Stimulated activated naive B cell treated with anti-CD40 and anti-IgM and Interleukin-4, amounts not matched to agents 10 μg/mL and 1 μg/mL and 100 μg/mL, for 72 hours (primary cell): ENCODE results near the gene UPK1B.
"Not testable (repeated sequence)": the region's sequence is repeated elsewhere in the genome, so short reads cannot be mapped to it uniquely, and the experiment has no call there.

Experiments used
- ATAC-seq, 2 donors: fragments of 150-1000 bp; cut with Tn5 transposase; replicated peaks; 2 replicates each; pipeline ENCODE4 v1.10.0; 2021; ENCODE audit warnings: moderate library complexity in 1 of 2
- DNase-seq: peaks from one replicate; pipeline ENCODE4 v3.0.0; 2021
- H3K27ac Mint-ChIP-seq: one replicate; pipeline ENCODE4 v1.8.0; 2022; ENCODE audit warnings: mild to moderate bottlenecking, mixed read lengths
- H3K27me3 Mint-ChIP-seq, 2 donors: one replicate each; pipeline ENCODE4 v1.8.0; 2022; ENCODE audit warnings: mixed read lengths in 2 of 2
- H3K36me3 Mint-ChIP-seq, 2 donors: one replicate each; pipeline ENCODE4 v1.8.0; 2022; ENCODE audit warnings: mixed read lengths in 2 of 2, mild to moderate bottlenecking in 1 of 2
- H3K4me1 Mint-ChIP-seq, 2 donors: one replicate each; pipeline ENCODE4 v1.8.0; 2022; ENCODE audit warnings: mixed read lengths in 2 of 2, mild to moderate bottlenecking in 1 of 2
- H3K4me3 Mint-ChIP-seq, 2 donors: one replicate each; pipeline ENCODE4 v1.8.0; 2022; ENCODE audit warnings: mild to moderate bottlenecking in 2 of 2, mixed read lengths in 2 of 2, moderate library complexity in 1 of 2
- H3K9me3 Mint-ChIP-seq, 2 donors: one replicate each; pipeline ENCODE4 v1.8.0; 2022; ENCODE audit warnings: mixed read lengths in 2 of 2, mild to moderate bottlenecking in 1 of 2

UPK1B gene

GRCh38 chr3:119157971-119158370 is 15.4 kb upstream of the UPK1B start:
- Mint-ChIP-seq H3K36me3 (peaks cover 0 to 12% of the 10 kb centered on the region in 2 donors), H3K9me3 (peaks cover 13 to 28% of the 10 kb centered on the region in 2 donors), H3K27me3 (peaks cover 7 to 32% of the 10 kb centered on the region in 2 donors), H3K4me3 (no peak overlapping the region), H3K4me1 (peaks cover 2 to 6% of the 10 kb centered on the region in 2 donors), H3K27ac (no peak overlapping the region)
- DNase-seq (no peak), ATAC-seq (no peak)

DNA sequence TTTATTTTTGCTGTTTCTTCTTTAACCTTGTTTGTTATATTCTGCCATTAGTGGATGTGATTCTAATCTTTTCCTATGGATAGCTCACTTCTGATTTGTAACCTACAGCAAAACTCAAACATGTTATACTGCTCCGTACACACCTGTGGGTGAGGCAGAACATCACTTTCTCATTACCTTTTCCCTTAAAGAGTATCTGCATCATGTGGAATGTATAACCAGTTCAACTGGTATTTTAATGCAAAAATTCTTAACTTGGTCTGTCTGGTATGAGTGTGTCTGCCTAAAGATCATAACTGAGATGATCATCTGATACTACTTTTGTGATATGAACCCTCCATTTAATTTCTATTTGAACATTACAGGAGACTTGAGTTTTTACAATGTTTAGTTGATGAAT is 13.0 kb upstream of the UPK1B start:
- peaks cover 3 to 23% of the 10 kb centered on the region in 2 donors for H3K27me3 Mint-ChIP-seq
- peaks cover 2 to 6% of the 10 kb centered on the region in 2 donors for H3K4me1 Mint-ChIP-seq
- H3K9me3 Mint-ChIP-seq: peaks cover 12 to 19% of the 10 kb centered on the region in 2 donors
- no peak overlapping the region for H3K27ac Mint-ChIP-seq
- no peak for DNase-seq
- H3K4me3 Mint-ChIP-seq: no peak overlapping the region
- no peak for ATAC-seq
- peaks cover 0 to 10% of the 10 kb centered on the region in 2 donors for H3K36me3 Mint-ChIP-seq

DNA sequence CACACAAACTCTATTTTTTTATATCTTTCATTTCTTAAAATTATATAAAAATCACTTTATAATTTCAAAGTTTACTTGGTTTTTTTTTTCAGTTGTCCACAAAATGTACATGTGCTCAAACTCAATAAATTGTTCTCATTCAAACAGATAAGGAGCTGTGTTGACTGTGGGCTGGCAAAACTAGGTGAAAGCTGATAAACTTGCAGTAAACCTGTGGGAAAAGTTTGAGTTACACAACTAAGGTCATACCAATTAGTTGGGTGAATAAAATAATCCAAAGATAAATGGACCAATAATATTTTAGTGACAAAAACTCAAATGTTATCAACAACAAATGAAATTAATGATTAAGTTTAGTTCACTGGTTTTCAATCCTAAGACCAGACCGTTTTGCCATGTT is 12.6 kb upstream of the UPK1B start:
- H3K27me3 Mint-ChIP-seq: peaks cover 3 to 23% of the 10 kb centered on the region in 2 donors
- H3K27ac Mint-ChIP-seq: no peak overlapping the region
- peaks cover 12 to 19% of the 10 kb centered on the region in 2 donors for H3K9me3 Mint-ChIP-seq
- H3K4me1 Mint-ChIP-seq: peaks cover 2 to 6% of the 10 kb centered on the region in 2 donors
- ATAC-seq (no peak), DNase-seq (no peak)
- H3K4me3 Mint-ChIP-seq: no peak overlapping the region
- H3K36me3 Mint-ChIP-seq: peaks cover 0 to 13% of the 10 kb centered on the region in 2 donors

DNA sequence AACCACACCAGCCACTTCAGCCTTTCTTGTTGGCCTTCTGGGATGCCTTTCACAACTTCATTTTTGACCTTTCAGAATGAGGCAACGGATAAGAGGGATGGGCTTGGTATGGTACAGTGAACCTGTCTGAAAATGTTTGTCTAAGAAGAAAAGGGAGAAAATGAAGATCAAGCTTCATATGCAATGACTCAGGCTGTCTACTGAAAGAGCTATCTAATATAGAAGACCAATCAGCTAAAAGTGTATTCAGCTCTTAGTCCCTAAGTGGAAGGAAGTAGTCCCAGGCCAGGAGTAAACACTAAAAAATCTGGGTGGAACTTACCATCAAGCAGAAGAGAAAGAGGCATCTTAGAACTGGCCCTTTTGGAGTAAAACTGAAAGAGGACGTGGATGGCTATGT is 12.2 kb upstream of the UPK1B start:
- H3K36me3 Mint-ChIP-seq: peaks cover 0 to 13% of the 10 kb centered on the region in 2 donors
- DNase-seq: no peak
- H3K27ac Mint-ChIP-seq: no peak overlapping the region
- H3K27me3 Mint-ChIP-seq: peaks cover 3 to 23% of the 10 kb centered on the region in 2 donors
- peaks cover 2 to 6% of the 10 kb centered on the region in 2 donors for H3K4me1 Mint-ChIP-seq
- H3K9me3 Mint-ChIP-seq: peaks cover 12 to 19% of the 10 kb centered on the region in 2 donors
- H3K4me3 Mint-ChIP-seq: no peak overlapping the region
- ATAC-seq: no peak

DNA sequence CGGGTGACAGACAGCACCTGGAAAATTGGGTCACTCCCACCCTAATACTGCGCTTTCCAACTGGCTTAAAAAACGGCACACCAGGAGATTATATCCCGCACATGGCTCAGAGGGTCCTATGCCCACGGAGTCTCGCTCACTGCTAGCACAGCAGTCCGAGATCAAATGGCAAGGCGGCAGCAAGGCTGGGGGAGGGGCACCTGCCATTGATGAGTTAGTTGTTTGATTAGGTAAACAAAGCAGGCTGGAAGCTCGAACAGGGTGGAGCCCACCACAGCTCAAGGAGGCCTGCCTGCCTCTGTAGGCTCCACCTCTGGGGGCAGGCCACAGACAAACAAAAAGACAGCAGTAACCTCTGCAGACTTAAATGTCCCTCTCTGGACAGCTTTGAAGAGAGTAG is 8.7 kb upstream of the UPK1B start:
- DNase-seq, H3K9me3 Mint-ChIP-seq, H3K36me3 Mint-ChIP-seq, H3K4me1 Mint-ChIP-seq, H3K4me3 Mint-ChIP-seq, ATAC-seq, H3K27ac Mint-ChIP-seq: not testable (repeated sequence)
- peaks cover 3 to 23% of the 10 kb centered on the region in 2 donors for H3K27me3 Mint-ChIP-seq

DNA sequence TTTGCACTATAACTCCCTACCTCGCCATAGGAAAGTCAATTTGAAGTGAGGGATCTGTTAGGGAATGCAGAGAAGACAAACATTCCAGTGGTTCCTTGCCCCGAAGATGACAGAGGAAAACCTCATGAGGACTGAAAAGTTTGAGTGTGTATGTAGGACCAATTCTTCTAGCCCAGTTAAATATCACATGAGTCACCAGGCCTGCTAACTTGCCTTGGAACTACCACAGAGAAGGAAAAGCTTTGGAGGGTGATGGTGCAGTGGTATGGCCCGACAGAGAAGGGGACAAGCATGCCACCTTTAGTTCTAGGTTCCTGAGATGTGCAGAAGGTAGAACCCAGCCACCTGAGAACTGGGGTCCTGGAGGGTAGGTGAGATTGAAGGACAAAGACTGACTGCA is 2.6 kb upstream of the UPK1B start:
- no peaks in the 10 kb centered on the region for H3K4me1 Mint-ChIP-seq
- peaks cover 0 to 13% of the 10 kb centered on the region in 2 donors for H3K27me3 Mint-ChIP-seq
- no peak overlapping the region for H3K4me3 Mint-ChIP-seq
- no peaks in the 10 kb centered on the region for H3K9me3 Mint-ChIP-seq
- no peak for ATAC-seq
- H3K27ac Mint-ChIP-seq: no peak overlapping the region
- no peaks in the 10 kb centered on the region for H3K36me3 Mint-ChIP-seq
- no peak for DNase-seq

DNA sequence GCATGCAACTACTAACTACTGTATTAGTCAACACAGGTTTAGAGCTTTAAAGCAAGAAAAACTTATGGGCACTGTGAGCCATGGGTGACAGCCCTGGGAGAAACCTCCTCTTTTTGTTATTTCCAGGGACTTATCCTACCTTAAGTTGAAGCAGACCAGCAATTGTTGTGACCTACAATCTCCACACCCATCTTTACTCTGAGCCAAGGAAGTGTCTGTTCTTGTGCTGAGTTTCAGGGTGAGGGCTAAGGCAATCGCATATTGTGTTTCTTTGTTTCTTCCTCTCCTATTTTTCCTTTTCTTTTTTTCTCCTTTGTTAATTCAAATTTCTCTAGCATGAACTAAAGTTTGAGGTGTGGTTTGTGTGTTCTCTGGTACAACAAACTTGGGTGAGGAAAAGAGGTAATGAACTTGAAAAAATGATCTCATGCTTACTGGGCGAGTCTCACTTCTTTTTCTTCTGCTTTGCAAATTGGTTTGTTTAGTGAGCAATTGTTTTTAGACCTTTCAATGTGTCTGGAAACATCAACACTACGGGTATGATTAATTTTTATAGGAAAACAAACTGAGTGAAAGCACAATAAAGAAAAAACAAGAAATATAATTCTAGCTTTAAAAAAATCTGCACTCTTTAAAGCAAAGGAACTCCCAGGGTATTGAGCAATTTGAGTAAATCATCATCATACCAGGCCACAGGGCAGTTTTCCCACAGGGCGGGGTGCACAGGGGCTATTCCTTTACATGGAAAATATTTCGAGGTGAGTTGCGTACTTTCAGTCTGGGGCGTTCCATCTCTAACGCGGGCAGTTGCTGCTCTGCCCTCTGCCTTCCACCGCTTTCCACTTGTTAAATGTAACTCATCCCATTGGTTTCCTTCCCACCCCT is 2.7 kb downstream of the UPK1B start:
- no peaks in the 10 kb centered on the region for H3K4me1 Mint-ChIP-seq
- no peak for ATAC-seq
- H3K9me3 Mint-ChIP-seq: no peaks in the 10 kb centered on the region
- H3K27ac Mint-ChIP-seq: no peak overlapping the region
- no peak overlapping the region for H3K4me3 Mint-ChIP-seq
- H3K27me3 Mint-ChIP-seq: peaks cover 13 to 29% of the 10 kb centered on the region in 2 donors
- peaks cover 0 to 4% of the 10 kb centered on the region in 2 donors for H3K36me3 Mint-ChIP-seq
- no peak for DNase-seq

DNA sequence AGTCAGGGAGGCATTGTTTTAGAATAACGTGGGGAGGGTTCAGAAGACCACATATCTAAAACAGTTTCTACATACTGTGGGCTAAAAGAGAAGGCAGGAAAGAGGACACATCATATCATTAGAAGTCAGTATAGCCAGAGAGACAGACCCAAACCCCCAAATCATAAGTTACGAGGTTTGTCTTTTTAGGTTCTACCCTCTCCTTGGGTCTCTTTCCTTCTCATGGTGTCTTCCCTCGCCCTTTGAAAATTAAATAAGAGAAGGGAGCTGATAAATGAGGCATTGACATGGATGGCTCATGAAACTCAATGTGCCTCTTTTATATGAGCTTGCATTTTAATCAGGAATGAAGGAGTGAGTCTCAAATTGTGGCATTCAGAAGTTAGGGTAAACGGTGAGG is 3.4 kb downstream of the UPK1B start:
- no peak for DNase-seq
- H3K36me3 Mint-ChIP-seq: peaks cover 0 to 4% of the 10 kb centered on the region in 2 donors
- H3K4me1 Mint-ChIP-seq: no peaks in the 10 kb centered on the region

GRCh38 chr3:119177321-119177720 is 3.9 kb downstream of the UPK1B start:
- peaks cover 13 to 29% of the 10 kb centered on the region in 2 donors for H3K27me3 Mint-ChIP-seq
- H3K27ac Mint-ChIP-seq: no peak overlapping the region
- H3K36me3 Mint-ChIP-seq: peaks cover 0 to 4% of the 10 kb centered on the region in 2 donors
- DNase-seq (no peak), ATAC-seq (no peak)
- H3K4me1 Mint-ChIP-seq: no peaks in the 10 kb centered on the region
- no peak overlapping the region for H3K4me3 Mint-ChIP-seq
- no peaks in the 10 kb centered on the region for H3K9me3 Mint-ChIP-seq

More for the DNA sequence above, 3.4 kb downstream of the UPK1B start:
- Mint-ChIP-seq H3K27me3 (peaks cover 13 to 29% of the 10 kb centered on the region in 2 donors), H3K27ac (no peak overlapping the region), H3K4me3 (no peak overlapping the region), H3K9me3 (no peaks in the 10 kb centered on the region)
- no peak for ATAC-seq

- peaks cover 0 to 4% of the 10 kb centered on the region in 2 donors for H3K36me3 Mint-ChIP-seq
- H3K27ac Mint-ChIP-seq: no peak overlapping the region
- H3K9me3 Mint-ChIP-seq: no peaks in the 10 kb centered on the region
- no peak for ATAC-seq
- H3K4me3 Mint-ChIP-seq: no peak overlapping the region
- DNase-seq: no peak
- peaks cover 13 to 16% of the 10 kb centered on the region in 2 donors for H3K27me3 Mint-ChIP-seq
- H3K4me1 Mint-ChIP-seq: no peaks in the 10 kb centered on the region
Measured at GRCh38 chr3:119181765-119182164, 8.4 kb downstream of the UPK1B start.

DNA sequence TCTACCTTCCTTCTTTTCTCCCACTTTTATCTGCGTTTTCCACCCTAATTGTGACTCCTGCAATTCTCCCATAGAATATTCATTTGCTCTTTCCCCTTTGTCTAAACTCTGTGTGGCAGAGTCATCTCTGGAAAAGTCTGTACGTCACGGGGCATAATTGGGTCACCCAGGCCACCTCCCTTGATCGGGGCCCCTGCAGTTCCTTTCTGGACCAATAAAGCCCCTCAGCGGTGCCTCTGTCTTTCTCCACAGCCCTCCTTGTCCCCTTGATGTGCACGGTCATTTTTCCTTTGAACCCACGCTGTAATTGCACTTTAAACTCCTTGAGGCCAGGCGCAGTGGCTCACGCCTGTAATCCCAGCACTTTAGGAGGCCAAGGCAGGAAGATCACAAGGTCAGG is 10.7 kb downstream of the UPK1B start:
- DNase-seq: no peak
- H3K27ac Mint-ChIP-seq: no peak overlapping the region
- no peak for ATAC-seq
- H3K36me3 Mint-ChIP-seq: peaks cover 0 to 1% of the 10 kb centered on the region in 2 donors
- H3K4me3 Mint-ChIP-seq: no peak overlapping the region
- no peaks in the 10 kb centered on the region for H3K9me3 Mint-ChIP-seq
- peaks cover 2% of the 10 kb centered on the region in 2 donors for H3K27me3 Mint-ChIP-seq
- no peaks in the 10 kb centered on the region for H3K4me1 Mint-ChIP-seq

- Mint-ChIP-seq H3K4me3 (no peak overlapping the region), H3K4me1 (no peaks in the 10 kb centered on the region), H3K27ac (no peak overlapping the region), H3K27me3 (no peaks in the 10 kb centered on the region), H3K9me3 (no peaks in the 10 kb centered on the region), H3K36me3 (no peaks in the 10 kb centered on the region)
- DNase-seq (no peak), ATAC-seq (no peak)
Measured at GRCh38 chr3:119184796-119185570, 11.6 kb downstream of the UPK1B start.

- Mint-ChIP-seq H3K4me3 (no peak overlapping the region), H3K9me3 (no peaks in the 10 kb centered on the region), H3K27me3 (no peaks in the 10 kb centered on the region), H3K27ac (no peak overlapping the region), H3K4me1 (no peaks in the 10 kb centered on the region), H3K36me3 (no peaks in the 10 kb centered on the region)
- no peak for ATAC-seq
- no peak for DNase-seq
Measured at GRCh38 chr3:119187266-119187665, 13.9 kb downstream of the UPK1B start.

GRCh38 chr3:119191800-119192199 is 18.4 kb downstream of the UPK1B start:
- no peaks in the 10 kb centered on the region for H3K4me1 Mint-ChIP-seq
- H3K4me3 Mint-ChIP-seq: no peak overlapping the region
- no peaks in the 10 kb centered on the region for H3K27me3 Mint-ChIP-seq
- H3K27ac Mint-ChIP-seq: no peak overlapping the region
- H3K36me3 Mint-ChIP-seq: no peaks in the 10 kb centered on the region
- H3K9me3 Mint-ChIP-seq: no peaks in the 10 kb centered on the region
- ATAC-seq: no peak
- DNase-seq: no peak
